HG03045 (cell line): ENCODE data around the gene TUBA1B.
A peak's percentile ranks its signal among the peaks of the same experiment; 100 is the strongest.
"Not testable (repeated sequence)": the region's sequence is repeated elsewhere in the genome, so short reads cannot be mapped to it uniquely, and the experiment has no call there.

Experiments used
- ATAC-seq: cut with Tn5 transposase; IDR thresholded peaks from one replicate; pipeline ENCODE4 v1.9.1; 2021; ENCODE audit warnings: mild to moderate bottlenecking, moderate library complexity; ENCODE audit not compliant: unreplicated experiment

The TUBA1B gene

DNA sequence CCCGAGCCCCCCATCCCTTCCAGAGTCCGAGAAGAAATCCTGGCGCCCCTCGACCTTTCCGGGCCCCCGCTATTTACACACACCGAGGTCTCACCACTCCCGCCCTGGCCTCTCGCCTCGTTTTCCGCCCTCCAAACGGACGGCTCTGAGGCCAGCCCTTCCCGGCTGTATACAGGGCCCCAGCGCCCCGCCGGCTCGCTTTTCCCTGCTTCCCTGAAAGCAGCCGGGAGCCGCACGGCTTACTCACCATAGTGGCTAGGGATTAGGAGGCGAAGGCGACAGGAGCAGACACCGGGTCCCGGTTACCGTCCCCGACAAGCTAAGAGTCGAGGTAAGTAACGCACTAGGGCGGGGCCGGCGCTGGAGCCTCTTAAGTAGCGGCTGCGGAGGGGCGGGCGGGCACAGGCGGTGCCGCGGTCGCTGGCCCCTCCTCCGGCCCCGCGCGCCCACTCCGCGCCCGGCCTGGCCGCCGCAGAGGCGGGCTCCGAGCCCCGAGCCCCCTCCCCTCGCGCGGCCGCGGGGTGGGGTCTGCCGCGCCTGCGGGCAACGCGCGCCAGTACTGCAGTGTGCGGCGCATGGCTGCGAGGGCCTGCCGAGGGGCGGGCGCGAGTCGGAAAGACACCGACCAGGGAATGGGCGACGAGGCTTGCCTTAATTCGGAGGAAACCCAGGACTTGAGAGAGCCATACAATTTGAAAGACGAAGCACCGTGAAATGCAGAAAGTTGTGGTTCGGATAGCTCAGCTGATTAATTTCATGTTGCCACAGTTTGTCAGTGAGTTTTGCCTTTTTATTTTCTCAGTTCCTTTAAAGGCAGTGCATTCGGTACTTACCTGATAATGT is at the start of gene TUBA1B:
Gene TUBA1B, minus strand, starts transcription at position 345 of the 843 bp plus-strand sequence. Its CDS starts 95 bp downstream, at position 250.
- ATAC-seq, result peak; percentile 66

DNA sequence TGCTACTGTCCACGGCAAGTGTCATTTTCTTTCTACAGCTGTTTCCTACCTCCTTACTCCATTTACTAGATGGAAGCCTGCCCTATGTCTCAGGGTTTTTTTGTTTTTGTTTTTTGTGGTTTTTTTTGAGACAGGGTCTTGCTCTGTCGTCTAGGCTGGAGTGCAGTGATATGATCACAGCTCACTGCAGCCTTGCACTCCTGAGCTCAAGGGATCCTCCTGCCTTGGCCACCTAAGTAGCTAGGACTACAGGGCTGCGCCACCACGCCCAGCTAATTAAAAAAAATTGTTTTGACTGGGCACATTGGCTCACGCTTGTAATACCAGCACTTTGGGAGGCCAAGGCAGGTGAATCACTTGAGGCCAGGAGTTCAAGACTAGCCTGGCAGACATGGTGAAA is 43.0 kb upstream of the TUBA1B start:
- ATAC-seq, result no peak

DNA sequence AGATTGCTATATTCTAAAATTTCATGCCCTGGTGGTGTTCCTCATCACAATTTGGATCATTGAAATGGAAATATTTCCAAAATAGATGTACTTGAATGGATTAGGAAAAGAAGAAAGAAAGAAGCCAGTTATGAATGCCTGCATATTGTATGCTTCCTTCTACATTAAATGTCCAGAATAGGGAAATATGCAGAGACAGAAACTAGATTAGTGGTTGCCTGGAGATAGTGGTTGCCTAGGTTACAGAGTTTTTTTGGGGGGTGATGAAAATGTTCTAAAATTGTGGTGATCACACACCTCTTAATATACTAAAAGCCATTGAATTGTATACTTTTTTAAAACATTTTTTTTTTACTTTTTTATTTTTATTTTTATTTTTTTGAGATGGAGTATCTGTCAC is 39.7 kb upstream of the TUBA1B start:
- ATAC-seq, result no peak

DNA sequence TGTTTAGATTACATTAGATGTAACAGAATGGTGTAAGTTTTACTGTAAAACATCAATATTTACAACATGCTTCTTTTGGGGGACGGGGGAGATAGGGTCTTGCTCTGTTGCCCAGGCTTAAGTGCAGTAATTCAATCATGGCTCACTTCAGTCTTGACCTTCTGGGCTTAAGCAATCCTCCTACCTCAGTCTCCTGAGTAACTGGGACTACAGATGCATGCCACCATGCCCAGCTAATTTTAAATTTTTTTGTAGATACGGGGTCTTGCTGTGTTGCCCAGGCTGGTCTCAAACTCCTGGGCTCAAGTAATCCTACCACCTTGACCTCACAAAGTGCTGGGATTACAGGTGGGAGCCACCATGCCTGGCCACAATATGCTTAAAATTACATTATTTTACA is 33.9 kb upstream of the TUBA1B start:
- no peak for ATAC-seq

DNA sequence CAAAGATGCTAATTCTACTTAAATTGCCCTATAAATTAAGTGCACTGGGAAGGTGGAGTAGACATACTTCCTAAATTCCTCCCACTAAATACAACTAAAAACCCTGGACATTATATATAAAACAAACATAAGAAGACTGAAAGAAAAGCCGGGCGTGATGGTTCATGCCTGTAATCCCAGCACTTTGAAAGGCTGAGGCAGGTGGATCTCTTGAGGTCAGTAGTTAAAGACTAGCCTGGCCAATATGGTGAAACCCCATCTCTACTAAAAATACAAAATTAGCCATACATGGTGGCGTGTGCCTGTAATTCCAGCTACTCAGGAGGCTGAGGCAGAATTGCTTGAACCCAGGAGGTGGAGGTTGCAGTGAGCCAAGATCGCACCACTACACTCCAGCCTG is 30.7 kb upstream of the TUBA1B start:
- ATAC-seq, result not testable (repeated sequence)

DNA sequence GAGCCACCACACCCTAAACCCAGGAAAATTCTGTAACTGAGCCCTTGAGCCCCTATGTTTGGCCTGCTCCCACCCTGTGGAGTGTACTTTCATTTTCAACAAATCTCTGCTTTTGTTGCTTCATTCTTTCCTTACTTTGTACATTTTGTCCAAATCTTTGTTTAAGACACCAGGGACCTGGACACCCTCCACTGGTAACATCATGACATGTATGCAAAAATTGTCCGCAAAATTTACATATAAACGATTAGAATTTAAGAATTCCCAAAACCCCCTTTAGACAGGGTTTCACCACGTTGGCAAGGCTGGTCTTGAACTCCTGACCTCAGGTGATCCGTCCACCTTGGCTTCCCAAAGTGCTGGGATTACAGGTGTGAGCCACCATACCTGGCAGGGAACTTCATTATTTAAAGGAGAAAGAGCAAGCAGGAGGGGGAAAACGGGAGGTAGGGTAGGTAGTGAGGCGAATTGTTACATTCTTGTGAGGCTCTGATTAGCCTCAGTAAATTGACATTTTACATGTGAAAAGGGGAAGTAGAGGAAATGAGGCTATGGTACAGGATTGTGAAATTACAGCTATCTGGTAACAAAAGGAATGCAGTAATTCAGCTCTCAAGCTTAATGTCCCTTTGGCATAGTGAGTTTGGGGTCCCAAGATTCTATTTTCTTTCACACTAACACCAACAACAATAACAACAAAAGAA is 30.0 kb upstream of the TUBA1B start:
- ATAC-seq, result no peak

DNA sequence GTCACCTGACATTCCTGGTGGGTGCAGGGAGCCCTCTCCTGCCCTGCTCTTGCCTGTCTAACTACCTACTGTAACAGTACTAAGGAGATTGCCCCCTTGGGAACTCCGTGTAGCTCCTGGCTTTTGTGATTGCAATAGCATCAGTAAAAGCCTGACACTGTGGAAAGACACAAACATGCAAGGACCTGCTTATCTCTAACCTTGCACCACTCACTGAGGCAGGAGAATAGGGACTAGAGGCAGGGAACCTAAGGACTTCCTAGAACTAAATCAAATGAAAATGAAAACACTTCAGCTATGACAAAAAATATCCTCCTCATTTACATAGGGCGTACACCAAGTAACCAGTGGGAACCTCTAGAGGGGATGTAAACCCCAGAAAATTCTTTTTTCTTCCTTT is 29.2 kb upstream of the TUBA1B start:
- ATAC-seq, result no peak

DNA sequence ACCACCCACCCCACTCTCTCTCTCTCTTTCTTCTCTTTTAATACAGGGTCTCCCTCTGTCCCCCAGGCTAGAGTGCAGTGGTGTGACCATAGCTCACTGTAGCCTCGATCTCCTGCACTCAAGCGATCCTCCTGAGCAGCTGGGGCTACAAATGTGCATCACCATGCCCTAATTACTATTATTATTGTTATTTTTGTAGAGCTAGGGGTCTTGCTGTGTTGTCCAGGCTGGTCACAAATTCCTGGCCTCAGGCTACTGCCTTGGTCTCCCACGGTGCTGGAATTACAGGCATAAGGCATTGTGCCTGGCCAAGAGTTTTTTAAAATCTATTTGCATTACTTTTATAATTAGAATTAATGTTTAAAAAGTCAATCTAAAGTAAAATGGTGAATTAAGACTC is 23.0 kb upstream of the TUBA1B start:
- ATAC-seq, result no peak

DNA sequence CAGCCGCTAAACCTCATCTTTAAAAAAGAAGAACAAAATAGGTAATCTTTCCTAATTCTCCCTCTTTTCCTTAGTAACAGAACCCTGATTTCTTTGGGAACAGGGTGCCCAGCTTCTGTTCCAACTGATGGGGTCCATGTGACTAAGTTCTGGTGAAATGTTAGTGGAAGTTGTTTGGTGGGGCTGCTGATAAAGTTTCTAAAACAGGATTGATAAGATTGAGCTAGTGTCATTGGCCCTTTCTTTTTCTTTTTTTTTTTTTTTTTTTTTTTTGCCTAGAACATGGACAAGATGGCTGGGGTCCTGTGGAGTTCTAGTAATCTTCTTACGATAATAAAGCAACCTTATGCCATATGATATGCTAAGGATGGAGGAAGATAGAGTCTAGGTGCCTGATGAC is 16.2 kb upstream of the TUBA1B start:
- ATAC-seq, result no peak

DNA sequence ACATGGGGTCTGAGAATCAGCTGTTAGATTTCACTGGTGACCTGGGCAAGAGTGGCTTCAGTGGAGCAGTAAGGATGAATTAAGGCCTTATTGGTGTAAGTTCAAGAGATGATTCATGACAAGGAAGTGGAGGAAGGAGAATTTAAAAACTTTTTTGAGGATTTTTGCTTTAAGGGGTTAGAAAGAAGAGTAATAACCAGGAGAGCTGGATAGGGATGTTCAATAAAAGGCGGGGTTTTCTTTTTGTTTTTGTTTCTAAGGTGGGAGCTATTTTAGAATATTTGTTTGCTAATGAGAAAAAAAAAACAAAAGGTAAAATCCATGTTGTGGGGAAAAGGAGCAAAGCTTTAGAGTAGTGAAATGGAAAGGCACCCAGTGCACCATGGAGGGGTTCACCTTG is 15.2 kb upstream of the TUBA1B start:
- ATAC-seq, result no peak

DNA sequence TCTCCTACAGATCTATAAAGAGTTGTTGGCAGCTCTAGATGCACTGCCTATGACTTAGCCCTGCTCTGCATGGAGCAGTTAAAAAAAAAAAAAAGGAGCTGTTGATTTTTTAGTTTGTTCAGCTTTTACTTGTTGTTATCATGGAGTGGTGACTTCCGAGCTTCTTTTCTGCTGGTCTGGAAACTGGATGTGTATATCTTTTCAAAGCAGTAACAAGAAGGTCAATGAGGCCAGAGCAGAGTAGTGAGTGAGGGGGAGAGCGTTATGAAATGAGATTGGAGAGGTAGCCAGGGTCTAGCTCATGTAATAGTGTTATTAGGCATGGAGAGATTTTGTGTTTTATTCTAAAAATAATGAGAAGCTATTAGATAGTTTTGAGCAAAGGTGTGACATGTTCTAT is 13.2 kb upstream of the TUBA1B start:
- ATAC-seq, result no peak

DNA sequence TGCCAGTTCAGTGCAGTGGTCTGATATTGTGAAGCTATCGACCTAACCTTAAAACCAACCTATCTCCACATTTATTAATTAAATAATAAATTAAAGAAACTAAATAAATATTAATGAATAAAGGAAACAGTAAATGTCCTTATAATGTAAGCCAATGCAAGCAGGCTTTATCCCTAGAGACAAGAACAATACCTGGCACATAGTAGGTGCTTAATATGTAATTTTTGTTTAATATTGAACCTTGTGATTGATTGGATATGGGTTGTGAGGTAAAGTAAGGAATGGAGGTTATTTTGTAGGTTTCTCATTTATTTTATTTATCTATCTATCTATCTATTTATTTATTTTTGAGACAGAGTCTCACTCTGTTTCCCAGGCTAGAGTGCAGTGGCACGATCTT is 7.8 kb upstream of the TUBA1B start:
- no peak for ATAC-seq

DNA sequence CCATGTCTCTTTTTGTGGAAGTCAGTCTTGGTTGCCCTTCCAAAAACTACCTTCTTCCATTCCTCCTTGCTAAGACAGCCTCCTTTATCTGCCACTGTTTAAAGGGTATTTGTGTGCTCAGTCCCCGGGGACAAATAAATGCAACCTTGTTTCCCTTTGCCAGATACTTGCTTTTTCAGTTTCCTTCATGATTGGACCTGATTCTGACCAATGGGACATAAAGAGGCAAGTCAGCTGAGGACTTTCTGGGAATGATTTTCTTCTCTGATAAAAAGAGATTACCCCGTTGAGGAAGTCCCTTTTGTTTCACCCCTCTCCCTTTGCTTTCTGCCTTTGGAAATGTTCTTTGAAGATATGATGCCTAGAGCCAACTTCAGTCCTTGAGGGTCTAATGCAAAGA is 7.4 kb upstream of the TUBA1B start:
- no peak for ATAC-seq

DNA sequence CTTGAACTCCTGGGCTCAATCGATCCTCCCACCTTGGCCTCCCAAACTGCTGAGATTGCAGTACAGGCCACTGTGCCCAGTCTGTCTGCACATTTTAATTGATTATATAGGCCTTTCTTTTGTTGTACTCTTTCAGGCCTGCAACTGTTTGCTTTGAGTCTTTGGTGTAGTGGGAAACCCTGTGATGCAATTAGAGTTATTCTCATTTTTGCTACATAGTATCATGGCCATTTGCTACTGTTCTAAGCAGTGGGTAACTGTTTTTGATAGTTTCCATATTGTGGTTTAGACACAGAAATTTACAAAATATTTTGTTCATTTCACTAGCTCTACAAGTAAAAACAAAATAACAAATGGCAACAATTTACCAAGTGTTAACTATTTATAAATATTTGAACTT is 6.3 kb upstream of the TUBA1B start:
- ATAC-seq, result no peak

DNA sequence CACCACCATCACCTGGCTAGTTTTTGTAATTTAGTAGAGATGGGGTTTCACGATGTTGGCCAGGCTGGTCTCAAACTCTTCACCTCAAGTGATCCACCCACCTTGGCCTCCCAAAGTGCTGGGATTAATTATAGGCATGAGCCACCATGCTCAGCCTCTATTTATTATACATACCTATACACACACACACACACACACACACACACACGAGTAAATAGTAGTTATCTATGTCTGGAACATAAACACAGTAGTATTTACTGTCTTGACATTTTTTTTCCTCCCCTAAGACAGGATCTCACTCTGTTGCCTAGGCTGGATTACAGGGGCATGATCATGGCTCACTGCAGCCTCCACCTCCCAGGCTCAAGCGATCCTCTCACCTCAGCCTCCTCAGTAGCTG is 5.8 kb upstream of the TUBA1B start:
- not testable (repeated sequence) for ATAC-seq

DNA sequence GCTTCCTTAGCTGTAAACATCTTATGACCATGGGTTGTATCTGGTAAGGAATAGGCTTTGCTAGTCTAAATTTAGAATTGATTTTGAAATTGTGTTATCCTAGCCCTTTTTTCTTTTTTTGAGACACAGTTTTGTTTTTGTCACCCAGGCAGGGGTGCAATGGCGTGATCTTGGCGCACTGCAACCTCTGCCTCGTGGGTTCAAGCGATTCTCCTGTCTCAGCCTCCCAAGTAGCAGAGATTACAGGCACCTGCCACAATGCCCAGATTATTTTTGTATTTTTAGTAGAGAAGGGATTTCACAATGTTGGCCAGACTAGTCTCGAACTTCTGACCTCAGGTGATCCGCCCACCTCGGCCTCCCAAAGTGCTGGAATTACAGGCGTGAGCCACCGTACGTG is 2.4 kb upstream of the TUBA1B start:
- ATAC-seq, result no peak

DNA sequence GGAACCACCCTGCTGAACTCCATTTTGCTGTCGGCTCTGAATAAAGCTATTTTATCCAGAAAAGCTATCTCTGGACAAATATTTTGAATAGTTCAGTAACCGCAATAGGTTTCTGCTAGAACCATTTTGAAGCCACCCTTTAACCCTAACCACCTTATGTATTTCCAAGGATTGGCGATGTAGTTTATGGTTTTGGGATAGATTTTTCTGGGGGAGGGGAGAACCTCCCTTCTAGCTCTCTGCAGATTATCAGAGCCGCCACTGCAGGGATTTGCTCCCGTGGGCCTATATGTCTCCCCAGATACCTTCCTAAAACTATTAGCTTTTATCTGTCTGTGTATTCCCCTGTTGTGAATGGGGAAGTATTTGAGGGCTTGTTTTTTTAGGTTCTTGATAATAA is 1.8 kb upstream of the TUBA1B start:
- ATAC-seq, result no peak

DNA sequence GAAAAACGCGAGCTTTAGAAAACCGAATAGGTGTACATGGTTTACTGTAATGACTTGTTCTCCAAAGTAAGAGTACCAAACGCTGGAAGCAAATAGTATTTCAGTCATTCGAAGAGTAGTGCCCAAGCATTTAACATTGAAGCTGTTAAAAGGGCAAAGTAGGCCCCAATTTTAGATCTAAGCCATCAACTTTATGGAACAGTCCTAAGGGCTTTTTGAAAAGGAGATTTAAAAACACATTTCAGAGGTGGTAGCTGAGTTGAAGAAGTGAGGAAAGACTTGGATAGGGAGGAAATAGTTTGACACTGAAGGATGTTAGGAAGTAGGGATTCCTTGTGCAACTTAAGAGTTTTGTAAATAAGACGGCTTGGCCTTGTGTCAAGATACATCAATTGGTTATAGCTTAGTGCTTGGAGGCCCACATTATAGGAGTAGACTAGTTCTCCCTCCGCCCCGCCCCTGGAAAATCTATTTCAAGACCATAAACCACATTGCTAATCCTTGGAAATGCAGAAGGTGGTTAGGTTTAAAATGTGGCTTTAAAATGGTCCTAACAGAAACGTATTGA is 783 bp upstream of the TUBA1B start:
- no peak for ATAC-seq

DNA sequence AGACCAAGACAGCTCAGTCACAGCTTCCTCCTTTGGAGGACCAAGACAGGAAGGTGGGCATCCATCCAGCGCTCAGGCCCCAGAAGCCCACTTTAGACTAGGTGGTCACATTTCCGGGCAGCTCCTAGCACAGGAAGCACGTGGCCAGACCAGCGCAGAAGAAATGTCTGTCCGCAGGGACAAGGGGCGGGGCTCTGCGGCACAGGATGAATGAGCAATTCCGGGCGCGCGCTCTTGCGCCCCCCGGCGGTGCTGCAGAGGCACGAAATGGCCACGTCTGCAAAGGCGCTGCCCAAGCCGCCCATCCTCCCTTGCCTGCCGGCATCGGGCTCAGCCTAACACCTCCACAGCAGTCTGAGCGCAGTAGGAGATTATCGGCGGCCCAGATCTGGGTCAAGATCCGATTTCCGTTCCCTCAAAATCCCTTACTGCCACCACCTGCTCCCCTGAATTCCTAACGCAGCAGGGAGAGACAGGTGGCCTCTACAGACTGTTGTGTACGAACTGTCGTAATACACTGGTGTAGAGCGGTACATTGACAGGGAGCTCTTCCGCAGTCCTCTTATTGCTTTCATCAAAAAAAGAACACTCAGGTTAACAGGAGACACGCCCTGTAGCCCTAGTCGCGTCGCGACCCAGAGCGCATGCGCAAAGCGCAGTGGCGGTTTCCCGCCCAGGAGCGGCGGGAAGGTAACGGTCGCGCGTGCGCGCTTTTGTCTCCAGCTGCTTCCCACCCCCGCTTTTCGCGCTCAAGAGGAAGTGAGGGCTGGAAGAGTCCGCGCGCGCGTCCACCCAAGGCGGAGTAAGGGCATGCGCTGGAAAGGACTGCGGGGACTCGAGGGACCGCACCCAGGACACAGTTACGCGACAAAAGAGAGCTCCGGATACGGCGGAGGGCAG is 794 bp downstream of the TUBA1B start:
- ATAC-seq, result peak; percentile 51

DNA sequence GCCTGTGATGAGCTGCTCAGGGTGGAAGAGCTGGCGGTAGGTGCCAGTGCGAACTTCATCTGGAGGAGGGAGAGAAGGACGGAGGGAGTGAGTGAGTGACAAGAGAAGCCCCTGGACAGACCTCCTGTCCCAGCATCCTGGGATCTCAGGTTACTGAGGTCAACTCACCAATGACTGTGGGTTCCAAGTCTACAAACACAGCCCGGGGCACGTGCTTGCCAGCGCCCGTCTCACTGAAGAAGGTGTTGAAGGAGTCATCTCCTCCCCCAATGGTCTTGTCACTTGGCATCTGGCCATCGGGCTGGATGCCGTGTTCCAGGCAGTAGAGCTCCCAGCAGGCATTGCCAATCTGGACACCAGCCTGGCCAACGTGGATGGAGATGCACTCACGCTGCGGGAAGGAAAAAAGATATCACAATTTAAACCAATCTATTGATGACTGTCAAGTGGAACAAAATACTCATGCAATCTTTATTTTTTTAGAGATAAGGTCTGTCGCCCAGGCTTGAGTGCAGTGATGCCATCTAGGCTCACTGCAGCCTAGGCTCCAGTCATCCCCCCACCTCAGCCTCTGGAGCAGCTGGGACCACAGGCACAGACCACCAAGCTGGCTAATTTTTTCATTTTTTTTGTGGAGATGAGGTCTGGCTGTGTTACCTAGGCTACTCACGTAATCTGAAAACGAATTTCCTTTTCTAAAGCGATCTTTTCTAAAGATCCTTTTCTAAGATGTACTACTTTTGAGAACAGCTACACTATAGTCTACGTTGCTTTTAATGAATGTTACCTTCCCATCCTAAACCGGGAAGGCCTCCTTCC is 1.7 kb downstream of the TUBA1B start:
- no peak for ATAC-seq
